Measurements from ENCODE around the gene P3H1.

GRCh38 chr1:42807056-42807668 lies 40.3 kb upstream of the P3H1 start:
- TF ChIP-seq, protein P1, sequence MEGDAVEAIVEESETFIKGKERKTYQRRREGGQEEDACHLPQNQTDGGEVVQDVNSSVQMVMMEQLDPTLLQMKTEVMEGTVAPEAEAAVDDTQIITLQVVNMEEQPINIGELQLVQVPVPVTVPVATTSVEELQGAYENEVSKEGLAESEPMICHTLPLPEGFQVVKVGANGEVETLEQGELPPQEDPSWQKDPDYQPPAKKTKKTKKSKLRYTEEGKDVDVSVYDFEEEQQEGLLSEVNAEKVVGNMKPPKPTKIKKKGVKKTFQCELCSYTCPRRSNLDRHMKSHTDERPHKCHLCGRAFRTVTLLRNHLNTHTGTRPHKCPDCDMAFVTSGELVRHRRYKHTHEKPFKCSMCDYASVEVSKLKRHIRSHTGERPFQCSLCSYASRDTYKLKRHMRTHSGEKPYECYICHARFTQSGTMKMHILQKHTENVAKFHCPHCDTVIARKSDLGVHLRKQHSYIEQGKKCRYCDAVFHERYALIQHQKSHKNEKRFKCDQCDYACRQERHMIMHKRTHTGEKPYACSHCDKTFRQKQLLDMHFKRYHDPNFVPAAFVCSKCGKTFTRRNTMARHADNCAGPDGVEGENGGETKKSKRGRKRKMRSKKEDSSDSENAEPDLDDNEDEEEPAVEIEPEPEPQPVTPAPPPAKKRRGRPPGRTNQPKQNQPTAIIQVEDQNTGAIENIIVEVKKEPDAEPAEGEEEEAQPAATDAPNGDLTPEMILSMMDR (conservative IDR thresholded peaks at IDR 0.05; ENCODE audit: low read depth, low read length) = no peak
- no peak for TF ChIP-seq EZH2 (IDR thresholded peaks at IDR 0.05; ENCODE audit: borderline replicate concordance, low read depth, low read length, poor library complexity, severe bottlenecking)
